GM19468 (cell line): ENCODE results near the gene CD160.

Experiments
- ATAC-seq: cut with Tn5 transposase; IDR thresholded peaks from one replicate; pipeline ENCODE4 v1.9.1; 2021; ENCODE audit warnings: mild to moderate bottlenecking, moderate library complexity, moderate number of reproducible peaks; ENCODE audit not compliant: unreplicated experiment; ENCODE audit errors: extremely low read depth

Gene CD160

DNA sequence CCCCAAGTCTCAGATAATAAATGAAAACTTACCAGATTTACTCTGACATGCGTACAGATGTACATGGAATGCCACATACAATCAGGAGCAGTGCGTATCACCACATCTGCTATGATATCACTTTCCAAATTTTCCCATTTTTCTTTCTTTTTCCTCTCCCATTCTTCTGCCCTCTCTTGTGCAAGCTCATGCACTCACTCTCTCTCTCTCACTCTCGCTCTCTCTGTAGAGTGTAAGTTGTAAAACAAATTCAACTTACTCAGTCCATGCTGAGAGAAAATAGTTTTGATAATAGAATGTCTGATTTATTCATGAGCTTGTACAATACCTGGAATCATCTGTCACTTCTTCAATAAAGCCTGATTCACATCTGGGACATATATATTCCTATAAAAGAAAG lies 69.3 kb downstream of the CD160 start:
- ATAC-seq: no peak
